ENCODE results near the gene RC3H2. TPM values are rescaled to one million over a fixed set of nuclear protein-coding genes. Genes with fewer than 3 reads are reported as not detected.
A peak's percentile ranks its signal among the peaks of the same experiment; 100 is the strongest.

Gene RC3H2
- total RNA-seq, 2 experiments from 2014 or later = 45.0 to 73.7 TPM

DNA sequence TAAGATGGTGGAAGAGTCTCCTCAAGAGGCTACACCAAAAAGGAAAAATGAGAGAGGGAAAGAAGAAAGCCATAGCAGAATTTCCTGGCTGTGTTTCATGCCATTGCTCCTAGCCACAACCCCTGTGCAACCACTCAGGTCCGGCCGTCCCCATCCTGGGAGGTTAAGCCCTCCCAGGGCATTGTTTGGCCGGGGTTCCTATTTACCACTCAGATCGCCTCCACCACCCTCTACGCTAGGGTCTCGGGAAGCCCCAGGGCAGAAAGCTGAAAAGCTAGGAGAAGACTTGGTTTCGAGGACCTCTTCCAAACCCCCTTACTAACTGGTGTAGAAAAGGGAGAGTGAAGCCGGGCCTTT lies 715 bp downstream of the RC3H2 start:
- Histone ChIP-seq H3K9me3 (ENCODE audit: low read length) (no peaks in the 10 kb centered on the region), H4K20me1 (ENCODE audit: insufficient read depth, low read length) (peaks cover 16% of the 10 kb centered on the region; the same call in 1 of the 2 replicates), H3K4me2 (ENCODE audit: low read length) (peak overlapping the region; percentile 92), H3K4me3 (ENCODE audit: low read depth, low read length, poor library complexity, severe bottlenecking) (peak overlapping the region; percentile 82), H3K9me2 (ENCODE audit: insufficient read depth, low read length) (no peaks in the 10 kb centered on the region), H3K27ac (ENCODE audit: low read depth, low read length, poor library complexity, severe bottlenecking) (peak overlapping the region; percentile 75), H3K36me3 (ENCODE audit: insufficient read depth, low read length) (peaks cover 20% of the 10 kb centered on the region; the same call in 1 of the 2 replicates), H3K79me2 (ENCODE audit: insufficient read depth, low read depth, low read length) (peaks cover 67% of the 10 kb centered on the region), H2AFZ (ENCODE audit: low read length) (peak overlapping the region; percentile 30; the same call in 1 of the 2 replicates), H3K4me1 (ENCODE audit: insufficient read depth, low read length, poor library complexity, severe bottlenecking) (peaks cover 41% of the 10 kb centered on the region)
- intact Hi-C loops (cut with micrococcal nuclease; ENCODE audit: unreplicated experiment) = loop anchor here (2.0 to 10.0 kb wide), 3 partner anchors 36 to 440 kb away; partner anchors contain the start of gene RABGAP1
- ChIA-PET CTCF (ENCODE audit: unreplicated experiment) (no interaction called here), POLR2A (interaction anchor here (0.8 to 4.5 kb wide), 10 partner anchors 9 to 436 kb away, joined by 3 to 30 read pairs (median 6); partner anchors contain the start of genes RABGAP1, ZBTB26 and ZBTB6)
- no TSS peak for BruUV-seq (replicated peaks)
- DNase-seq (ENCODE audit: low spot score) = peak; percentile 70
- no peak for TF ChIP-seq EZH2phosphoT487 (IDR thresholded peaks at IDR 0.05; ENCODE audit: borderline replicate concordance, low read depth, low read length)
- TF ChIP-seq, protein P1, sequence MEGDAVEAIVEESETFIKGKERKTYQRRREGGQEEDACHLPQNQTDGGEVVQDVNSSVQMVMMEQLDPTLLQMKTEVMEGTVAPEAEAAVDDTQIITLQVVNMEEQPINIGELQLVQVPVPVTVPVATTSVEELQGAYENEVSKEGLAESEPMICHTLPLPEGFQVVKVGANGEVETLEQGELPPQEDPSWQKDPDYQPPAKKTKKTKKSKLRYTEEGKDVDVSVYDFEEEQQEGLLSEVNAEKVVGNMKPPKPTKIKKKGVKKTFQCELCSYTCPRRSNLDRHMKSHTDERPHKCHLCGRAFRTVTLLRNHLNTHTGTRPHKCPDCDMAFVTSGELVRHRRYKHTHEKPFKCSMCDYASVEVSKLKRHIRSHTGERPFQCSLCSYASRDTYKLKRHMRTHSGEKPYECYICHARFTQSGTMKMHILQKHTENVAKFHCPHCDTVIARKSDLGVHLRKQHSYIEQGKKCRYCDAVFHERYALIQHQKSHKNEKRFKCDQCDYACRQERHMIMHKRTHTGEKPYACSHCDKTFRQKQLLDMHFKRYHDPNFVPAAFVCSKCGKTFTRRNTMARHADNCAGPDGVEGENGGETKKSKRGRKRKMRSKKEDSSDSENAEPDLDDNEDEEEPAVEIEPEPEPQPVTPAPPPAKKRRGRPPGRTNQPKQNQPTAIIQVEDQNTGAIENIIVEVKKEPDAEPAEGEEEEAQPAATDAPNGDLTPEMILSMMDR (conservative IDR thresholded peaks at IDR 0.05; ENCODE audit: low read length) = no peak

- peaks cover 65% of the 10 kb centered on the region for H3K4me1 ChIP-seq (ENCODE audit: insufficient read depth, low read length, poor library complexity, severe bottlenecking)
- H3K27ac ChIP-seq (ENCODE audit: low read depth, low read length, poor library complexity, severe bottlenecking) = peak overlapping the region; percentile 62
- DNase-seq (ENCODE audit: low spot score) = peak; percentile 34
- H3K9me3 ChIP-seq (ENCODE audit: low read length) = no peaks in the 10 kb centered on the region
- no peak for TF ChIP-seq EZH2phosphoT487 (IDR thresholded peaks at IDR 0.05; ENCODE audit: borderline replicate concordance, low read depth, low read length)
- TF ChIP-seq, protein P1 (conservative IDR thresholded peaks at IDR 0.05; ENCODE audit: low read length) = no peak
- ChIA-PET POLR2A (interaction anchor here (0.6 to 4.1 kb wide), 7 partner anchors 9 to 366 kb away, joined by 3 to 29 read pairs (median 3); partner anchors contain the start of gene ZBTB6), CTCF (ENCODE audit: unreplicated experiment) (no interaction called here)
- peak overlapping the region; percentile 67 for H3K4me3 ChIP-seq (ENCODE audit: low read depth, low read length, poor library complexity, severe bottlenecking)
- H2AFZ ChIP-seq (ENCODE audit: low read length) = no peak overlapping the region
- intact Hi-C loops (cut with micrococcal nuclease; ENCODE audit: unreplicated experiment) = loop anchor here (5.0 to 10.0 kb wide), 2 partner anchors 277 to 444 kb away; no protein-coding TSS in a partner anchor
- no peaks in the 10 kb centered on the region for H3K9me2 ChIP-seq (ENCODE audit: insufficient read depth, low read length)
- peaks cover 16% of the 10 kb centered on the region; the same call in 1 of the 2 replicates for H4K20me1 ChIP-seq (ENCODE audit: insufficient read depth, low read length)
- peak overlapping the region; percentile 92 for H3K4me2 ChIP-seq (ENCODE audit: low read length)
- BruUV-seq (replicated peaks) = TSS peak; percentile 3
- H3K36me3 ChIP-seq (ENCODE audit: insufficient read depth, low read length) = peaks cover 29% of the 10 kb centered on the region
- peaks cover 90% of the 10 kb centered on the region for H3K79me2 ChIP-seq (ENCODE audit: insufficient read depth, low read depth, low read length)
Measured at GRCh38 chr9:122900791-122901190, 4.4 kb downstream of the RC3H2 start.

GRCh38 chr9:122897969-122898368 lies 7.2 kb downstream of the RC3H2 start:
- Histone ChIP-seq H2AFZ (ENCODE audit: low read length) (no peak overlapping the region), H3K4me1 (ENCODE audit: insufficient read depth, low read length, poor library complexity, severe bottlenecking) (peaks cover 60% of the 10 kb centered on the region), H3K9me3 (ENCODE audit: low read length) (no peaks in the 10 kb centered on the region), H3K36me3 (ENCODE audit: insufficient read depth, low read length) (peaks cover 57% of the 10 kb centered on the region), H3K9me2 (ENCODE audit: insufficient read depth, low read length) (no peaks in the 10 kb centered on the region), H3K4me3 (ENCODE audit: low read depth, low read length, poor library complexity, severe bottlenecking) (no peak overlapping the region), H3K27ac (ENCODE audit: low read depth, low read length, poor library complexity, severe bottlenecking) (peak overlapping the region; percentile 49), H4K20me1 (ENCODE audit: insufficient read depth, low read length) (peaks cover 6% of the 10 kb centered on the region; the same call in 1 of the 2 replicates), H3K4me2 (ENCODE audit: low read length) (peak overlapping the region; percentile 25), H3K79me2 (ENCODE audit: insufficient read depth, low read depth, low read length) (peaks cover 83% of the 10 kb centered on the region)
- ChIA-PET POLR2A (interaction anchor here (0.7 to 2.3 kb wide), 4 partner anchors 15 to 440 kb away, joined by 3 to 8 read pairs (median 4); partner anchors contain the start of genes RABGAP1 and ZBTB6), CTCF (ENCODE audit: unreplicated experiment) (no interaction called here)
- TF ChIP-seq, protein P1 (conservative IDR thresholded peaks at IDR 0.05; ENCODE audit: low read length) = no peak
- TF ChIP-seq EZH2phosphoT487 (IDR thresholded peaks at IDR 0.05; ENCODE audit: borderline replicate concordance, low read depth, low read length) = no peak
- peak; percentile 11 for DNase-seq (ENCODE audit: low spot score)
- BruUV-seq (replicated peaks) = no TSS peak
- intact Hi-C loops (cut with micrococcal nuclease; ENCODE audit: unreplicated experiment) = no loop called here

Data from OCI-LY7 (cell line).